Measurements from ENCODE around the gene MOV10L1. TPM values are rescaled to one million over a fixed set of nuclear protein-coding genes. Genes with fewer than 3 reads are reported as not detected.

MOV10L1 gene
- total RNA-seq, 1 donor from 2014 or later, result 0.10 TPM

- H3K27ac Mint-ChIP-seq, result no peak overlapping the region
- H3K9me3 Mint-ChIP-seq, result peaks cover 4% of the 10 kb centered on the region
- no peaks in the 10 kb centered on the region for H3K4me1 Mint-ChIP-seq (ENCODE audit: unreplicated experiment)
Measured at GRCh38 chr22:50046019-50046415, 43.8 kb upstream of the MOV10L1 start.

GRCh38 chr22:50046481-50047245 lies 43.1 kb upstream of the MOV10L1 start:
- no peak for DNase-seq (ENCODE audit: extremely low spot score, unreplicated experiment)
- peaks cover 4% of the 10 kb centered on the region for H3K9me3 Mint-ChIP-seq
- peaks cover 18% of the 10 kb centered on the region for H3K27me3 Mint-ChIP-seq
- no peaks in the 10 kb centered on the region for H3K4me1 Mint-ChIP-seq (ENCODE audit: unreplicated experiment)
- no peak overlapping the region for H3K27ac Mint-ChIP-seq
- TF ChIP-seq, protein P1, sequence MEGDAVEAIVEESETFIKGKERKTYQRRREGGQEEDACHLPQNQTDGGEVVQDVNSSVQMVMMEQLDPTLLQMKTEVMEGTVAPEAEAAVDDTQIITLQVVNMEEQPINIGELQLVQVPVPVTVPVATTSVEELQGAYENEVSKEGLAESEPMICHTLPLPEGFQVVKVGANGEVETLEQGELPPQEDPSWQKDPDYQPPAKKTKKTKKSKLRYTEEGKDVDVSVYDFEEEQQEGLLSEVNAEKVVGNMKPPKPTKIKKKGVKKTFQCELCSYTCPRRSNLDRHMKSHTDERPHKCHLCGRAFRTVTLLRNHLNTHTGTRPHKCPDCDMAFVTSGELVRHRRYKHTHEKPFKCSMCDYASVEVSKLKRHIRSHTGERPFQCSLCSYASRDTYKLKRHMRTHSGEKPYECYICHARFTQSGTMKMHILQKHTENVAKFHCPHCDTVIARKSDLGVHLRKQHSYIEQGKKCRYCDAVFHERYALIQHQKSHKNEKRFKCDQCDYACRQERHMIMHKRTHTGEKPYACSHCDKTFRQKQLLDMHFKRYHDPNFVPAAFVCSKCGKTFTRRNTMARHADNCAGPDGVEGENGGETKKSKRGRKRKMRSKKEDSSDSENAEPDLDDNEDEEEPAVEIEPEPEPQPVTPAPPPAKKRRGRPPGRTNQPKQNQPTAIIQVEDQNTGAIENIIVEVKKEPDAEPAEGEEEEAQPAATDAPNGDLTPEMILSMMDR (conservative IDR thresholded peaks at IDR 0.05), result no peak
- no peaks in the 10 kb centered on the region for H3K36me3 Mint-ChIP-seq
- H3K4me3 Mint-ChIP-seq, result no peak overlapping the region

More at GRCh38 chr22:50046019-50046415, 43.8 kb upstream of the MOV10L1 start:
- TF ChIP-seq, protein P1 (conservative IDR thresholded peaks at IDR 0.05), result no peak
- H3K4me3 Mint-ChIP-seq, result no peak overlapping the region
- DNase-seq (ENCODE audit: extremely low spot score, unreplicated experiment), result no peak
- H3K36me3 Mint-ChIP-seq, result no peaks in the 10 kb centered on the region
- peaks cover 18% of the 10 kb centered on the region for H3K27me3 Mint-ChIP-seq

DNA sequence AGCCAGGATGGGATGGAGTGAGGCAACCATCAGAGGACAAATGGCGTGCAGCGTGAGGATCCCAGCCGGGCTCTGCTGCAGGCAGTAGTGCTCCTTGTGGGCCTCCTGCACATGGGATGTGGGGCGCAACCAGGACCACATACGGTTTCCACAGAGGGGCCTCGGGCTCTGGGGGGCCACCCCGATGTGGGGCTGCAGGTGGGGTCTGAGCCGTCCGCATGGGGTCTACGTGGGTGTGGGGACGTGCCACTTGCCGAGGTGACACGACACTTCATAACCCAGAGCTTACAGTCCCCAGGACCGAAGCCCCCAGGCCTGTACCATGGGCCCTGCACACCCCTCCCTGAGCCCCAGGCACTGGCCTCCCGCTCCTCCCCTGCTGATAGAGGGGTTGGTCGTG lies 42.5 kb upstream of the MOV10L1 start:
- Mint-ChIP-seq H3K9me3 (peaks cover 4% of the 10 kb centered on the region), H3K4me3 (no peak overlapping the region), H3K36me3 (no peaks in the 10 kb centered on the region), H3K27ac (no peak overlapping the region), H3K27me3 (peaks cover 13% of the 10 kb centered on the region), H3K4me1 (ENCODE audit: unreplicated experiment) (no peaks in the 10 kb centered on the region)
- TF ChIP-seq, protein P1 (conservative IDR thresholded peaks at IDR 0.05), result no peak
- no peak for DNase-seq (ENCODE audit: extremely low spot score, unreplicated experiment)

GRCh38 chr22:50048061-50048765 lies 41.6 kb upstream of the MOV10L1 start:
- Mint-ChIP-seq H3K27ac (no peak overlapping the region), H3K4me1 (ENCODE audit: unreplicated experiment) (no peaks in the 10 kb centered on the region), H3K27me3 (peaks cover 5% of the 10 kb centered on the region), H3K36me3 (no peaks in the 10 kb centered on the region), H3K9me3 (peaks cover 4% of the 10 kb centered on the region), H3K4me3 (no peak overlapping the region)
- DNase-seq (ENCODE audit: extremely low spot score, unreplicated experiment), result no peak
- TF ChIP-seq, protein P1 (conservative IDR thresholded peaks at IDR 0.05), result no peak

GRCh38 chr22:50048836-50049235 lies 41.0 kb upstream of the MOV10L1 start:
- TF ChIP-seq, protein P1 (conservative IDR thresholded peaks at IDR 0.05), result no peak
- Mint-ChIP-seq H3K9me3 (peaks cover 4% of the 10 kb centered on the region), H3K36me3 (no peaks in the 10 kb centered on the region), H3K27me3 (peaks cover 4% of the 10 kb centered on the region), H3K4me1 (ENCODE audit: unreplicated experiment) (no peaks in the 10 kb centered on the region), H3K4me3 (no peak overlapping the region), H3K27ac (no peak overlapping the region)
- no peak for DNase-seq (ENCODE audit: extremely low spot score, unreplicated experiment)
